ENCODE results near the gene NPIPB2.
A peak's percentile ranks its signal among the peaks of the same experiment; 100 is the strongest.

NPIPB2 gene

GRCh38 chr16:11916524-11917285 is 25.1 kb downstream of the NPIPB2 start:
- Histone ChIP-seq H3K4me3 (ENCODE audit: low read length) (peak overlapping the region; percentile 16; the same call in 1 of the 2 replicates), H3K9me3 (ENCODE audit: control insufficient read depth, insufficient read depth, low read length) (no peaks in the 10 kb centered on the region), H3K36me3 (ENCODE audit: control insufficient read depth, insufficient read depth, low read length) (peaks cover 3% of the 10 kb centered on the region; the same call in 1 of the 2 replicates), H3K27ac (ENCODE audit: low read length) (no peak overlapping the region), H3K27me3 (ENCODE audit: control insufficient read depth, insufficient read depth, low read length) (no peaks in the 10 kb centered on the region), H3K4me1 (ENCODE audit: control insufficient read depth, insufficient read depth, low read length) (peaks cover 7% of the 10 kb centered on the region; the same call in 1 of the 2 replicates)
- no CpG with 5 or more reads among the region's 13 CpGs for WGBS (ENCODE audit: insufficient coverage, insufficient read length)
- no peak for DNase-seq (ENCODE audit: low read depth, low spot score)

- Histone ChIP-seq H3K9me3 (ENCODE audit: control insufficient read depth, insufficient read depth, low read length) (no peaks in the 10 kb centered on the region), H3K4me3 (ENCODE audit: low read length) (peak within 1 kb of the TSS; percentile 89), H3K27ac (ENCODE audit: low read length) (no peak within 1 kb of the TSS), H3K27me3 (ENCODE audit: control insufficient read depth, insufficient read depth, low read length) (no peaks in the 10 kb centered on the region), H3K4me1 (ENCODE audit: control insufficient read depth, insufficient read depth, low read length) (peaks cover 7% of the 10 kb centered on the region; the same call in 1 of the 2 replicates), H3K36me3 (ENCODE audit: control insufficient read depth, insufficient read depth, low read length) (peaks cover 3% of the 10 kb centered on the region; the same call in 1 of the 2 replicates)
- peak; percentile 100 for DNase-seq (ENCODE audit: low read depth, low spot score)
- no CpG with 5 or more reads among the region's 84 CpGs for WGBS (ENCODE audit: insufficient coverage, insufficient read length)
These were observed 26.0 kb downstream of the NPIPB2 start, which contains the start of gene GSPT1 for GRCh38 chr16:11915644-11916523. Gene GSPT1 (minus strand): TSS chr16:11915956. CDS start chr16:11915720, 236 bp downstream.

DNA sequence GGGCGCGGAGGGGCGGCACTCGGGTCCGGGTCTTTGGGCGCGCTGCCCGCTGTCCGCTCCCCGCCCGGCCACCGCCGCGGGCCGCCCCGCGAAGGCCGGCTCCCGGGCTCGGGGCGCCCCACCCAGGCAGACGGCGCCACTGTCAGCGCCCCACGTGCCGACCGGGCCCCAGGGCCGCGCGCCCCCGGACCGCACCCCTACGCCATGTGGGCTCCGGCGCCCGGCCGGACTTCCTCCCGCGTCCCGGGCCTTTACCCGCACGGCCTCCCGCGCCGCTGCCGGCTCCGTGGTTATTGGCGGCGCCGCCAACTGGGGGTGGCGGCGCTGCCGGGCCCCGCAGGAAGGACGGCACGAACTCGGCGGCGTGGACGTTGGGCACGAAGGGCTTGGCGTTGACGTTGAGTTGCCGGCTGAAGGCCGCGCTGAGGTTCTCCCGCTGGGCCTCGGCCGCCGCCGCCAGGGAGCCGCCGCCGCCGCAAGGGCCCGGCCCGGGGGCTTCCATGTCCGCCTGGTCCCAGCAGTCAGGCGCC is 26.7 kb downstream of the NPIPB2 start:
- Histone ChIP-seq H3K27ac (ENCODE audit: low read length) (no peak overlapping the region), H3K27me3 (ENCODE audit: control insufficient read depth, insufficient read depth, low read length) (no peaks in the 10 kb centered on the region), H3K4me1 (ENCODE audit: control insufficient read depth, insufficient read depth, low read length) (peaks cover 7% of the 10 kb centered on the region; the same call in 1 of the 2 replicates), H3K4me3 (ENCODE audit: low read length) (peak overlapping the region; percentile 89), H3K9me3 (ENCODE audit: control insufficient read depth, insufficient read depth, low read length) (no peaks in the 10 kb centered on the region), H3K36me3 (ENCODE audit: control insufficient read depth, insufficient read depth, low read length) (peaks cover 3% of the 10 kb centered on the region; the same call in 1 of the 2 replicates)
- DNase-seq (ENCODE audit: low read depth, low spot score) = no peak
- no CpG with 5 or more reads among the region's 79 CpGs for WGBS (ENCODE audit: insufficient coverage, insufficient read length)

GRCh38 chr16:11914210-11915113 is 27.4 kb downstream of the NPIPB2 start:
- Histone ChIP-seq H3K9me3 (ENCODE audit: control insufficient read depth, insufficient read depth, low read length) (no peaks in the 10 kb centered on the region), H3K4me1 (ENCODE audit: control insufficient read depth, insufficient read depth, low read length) (peaks cover 7% of the 10 kb centered on the region; the same call in 1 of the 2 replicates), H3K27ac (ENCODE audit: low read length) (no peak overlapping the region), H3K27me3 (ENCODE audit: control insufficient read depth, insufficient read depth, low read length) (no peaks in the 10 kb centered on the region), H3K36me3 (ENCODE audit: control insufficient read depth, insufficient read depth, low read length) (peaks cover 3% of the 10 kb centered on the region; the same call in 1 of the 2 replicates), H3K4me3 (ENCODE audit: low read length) (peak overlapping the region; percentile 89)
- WGBS (ENCODE audit: insufficient coverage, insufficient read length) = no CpG with 5 or more reads among the region's 30 CpGs
- no peak for DNase-seq (ENCODE audit: low read depth, low spot score)

- Histone ChIP-seq H3K27ac (ENCODE audit: low read length) (no peak overlapping the region), H3K9me3 (ENCODE audit: control insufficient read depth, insufficient read depth, low read length) (no peaks in the 10 kb centered on the region), H3K4me1 (ENCODE audit: control insufficient read depth, insufficient read depth, low read length) (peaks cover 7% of the 10 kb centered on the region; the same call in 1 of the 2 replicates), H3K4me3 (ENCODE audit: low read length) (no peak overlapping the region), H3K27me3 (ENCODE audit: control insufficient read depth, insufficient read depth, low read length) (no peaks in the 10 kb centered on the region), H3K36me3 (ENCODE audit: control insufficient read depth, insufficient read depth, low read length) (peaks cover 3% of the 10 kb centered on the region; the same call in 1 of the 2 replicates)
- 100% methylated on average over 2 of the region's 12 CpGs for WGBS (ENCODE audit: insufficient coverage, insufficient read length)
- DNase-seq (ENCODE audit: low read depth, low spot score) = no peak
These were observed 28.3 kb downstream of the NPIPB2 start for GRCh38 chr16:11913425-11914079.

DNA sequence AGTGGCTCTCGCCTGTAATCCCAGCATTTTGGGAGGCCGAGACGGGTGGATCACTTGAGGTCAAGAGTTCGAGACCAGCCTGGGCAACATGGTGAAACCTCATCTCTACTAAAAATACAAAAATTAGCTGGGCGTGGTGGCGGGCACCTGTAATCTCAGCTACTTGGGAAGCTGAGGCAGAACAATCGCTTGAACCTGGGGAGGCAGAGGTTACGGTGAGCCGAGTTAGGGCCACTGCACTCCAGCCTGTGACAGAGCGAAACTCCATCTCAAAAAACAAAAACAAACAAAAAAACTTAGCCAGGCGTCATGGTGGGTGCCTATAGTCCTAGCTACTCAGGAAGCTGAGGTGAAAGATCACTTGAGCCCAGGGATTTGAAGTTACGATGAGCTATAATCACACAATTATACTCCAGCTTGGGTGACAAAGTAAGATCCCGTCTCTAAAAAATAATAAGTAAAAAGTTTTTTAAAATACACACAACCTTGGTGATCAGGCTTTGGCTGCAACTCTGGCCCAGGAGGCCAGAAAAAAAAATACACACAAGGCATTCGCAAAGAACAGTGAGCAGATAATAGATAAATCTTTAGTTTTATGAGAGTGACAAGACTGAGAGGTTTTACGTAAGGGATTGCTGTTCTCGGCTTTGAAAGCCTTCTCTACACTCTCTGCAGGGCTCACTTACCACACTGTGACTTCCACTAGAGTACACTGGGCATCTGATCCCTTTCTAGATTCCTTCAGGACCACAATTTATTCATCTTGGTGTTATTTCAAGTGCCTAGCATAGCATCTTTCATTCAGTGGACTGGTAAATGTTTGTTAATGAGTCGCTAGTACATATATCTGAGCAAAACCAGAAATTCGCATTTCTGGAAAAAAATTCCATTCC is 31.9 kb downstream of the NPIPB2 start:
- Histone ChIP-seq H3K4me1 (ENCODE audit: control insufficient read depth, insufficient read depth, low read length) (peaks cover 4% of the 10 kb centered on the region; the same call in 1 of the 2 replicates), H3K36me3 (ENCODE audit: control insufficient read depth, insufficient read depth, low read length) (peaks cover 3% of the 10 kb centered on the region; the same call in 1 of the 2 replicates), H3K27ac (ENCODE audit: low read length) (no peak overlapping the region), H3K9me3 (ENCODE audit: control insufficient read depth, insufficient read depth, low read length) (no peaks in the 10 kb centered on the region), H3K27me3 (ENCODE audit: control insufficient read depth, insufficient read depth, low read length) (no peaks in the 10 kb centered on the region), H3K4me3 (ENCODE audit: low read length) (no peak overlapping the region)
- no CpG with 5 or more reads among the region's 18 CpGs for WGBS (ENCODE audit: insufficient coverage, insufficient read length)
- DNase-seq (ENCODE audit: low read depth, low spot score) = no peak

- no CpG with 5 or more reads among the region's 8 CpGs for WGBS (ENCODE audit: insufficient coverage, insufficient read length)
- H3K27ac ChIP-seq (ENCODE audit: low read length) = no peak overlapping the region
- H3K36me3 ChIP-seq (ENCODE audit: control insufficient read depth, insufficient read depth, low read length) = 0 out of 2 replicates have a peak, but pooled peaks cover 3% of the 10 kb centered on the region
These were observed 34.5 kb downstream of the NPIPB2 start for GRCh38 chr16:11907160-11907970.

DNA sequence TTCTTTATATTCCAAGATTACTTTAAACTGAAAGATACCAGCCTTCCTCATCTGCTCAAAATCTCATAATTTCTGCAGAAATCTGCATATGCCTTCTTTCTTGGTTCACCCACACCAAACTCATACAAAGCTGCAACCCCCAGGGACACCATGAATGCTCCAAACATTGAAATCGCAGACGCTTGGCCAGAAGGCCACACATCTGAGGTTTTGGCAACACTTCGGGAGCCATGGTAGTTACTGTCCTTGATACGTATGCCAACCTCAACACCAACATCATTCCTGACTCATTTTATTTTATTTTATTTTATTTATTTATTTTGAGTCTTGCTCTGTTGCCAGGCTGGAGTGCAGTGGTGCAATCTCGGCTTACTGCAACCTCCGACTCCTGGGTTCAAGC is 37.9 kb downstream of the NPIPB2 start:
- DNase-seq (ENCODE audit: low read depth, low spot score) = no peak
- Histone ChIP-seq H3K27me3 (ENCODE audit: control insufficient read depth, insufficient read depth, low read length) (no peaks in the 10 kb centered on the region), H3K36me3 (ENCODE audit: control insufficient read depth, insufficient read depth, low read length) (0 out of 2 replicates have a peak, but pooled peaks cover 3% of the 10 kb centered on the region), H3K4me3 (ENCODE audit: low read length) (no peak overlapping the region), H3K27ac (ENCODE audit: low read length) (no peak overlapping the region), H3K4me1 (ENCODE audit: control insufficient read depth, insufficient read depth, low read length) (no peaks in the 10 kb centered on the region), H3K9me3 (ENCODE audit: control insufficient read depth, insufficient read depth, low read length) (no peaks in the 10 kb centered on the region)
- WGBS (ENCODE audit: insufficient coverage, insufficient read length) = no CpG with 5 or more reads among the region's 6 CpGs

More at GRCh38 chr16:11907160-11907970, 34.5 kb downstream of the NPIPB2 start:
- Histone ChIP-seq H3K4me1 (ENCODE audit: control insufficient read depth, insufficient read depth, low read length) (no peaks in the 10 kb centered on the region), H3K4me3 (ENCODE audit: low read length) (no peak overlapping the region), H3K27me3 (ENCODE audit: control insufficient read depth, insufficient read depth, low read length) (no peaks in the 10 kb centered on the region), H3K9me3 (ENCODE audit: control insufficient read depth, insufficient read depth, low read length) (no peaks in the 10 kb centered on the region)
- no peak for DNase-seq (ENCODE audit: low read depth, low spot score)

All from iPS DF 6.9 (cell line).